ENCODE data around the gene EML1. TPM values are rescaled to one million over a fixed set of nuclear protein-coding genes. Genes with fewer than 3 reads are reported as not detected.

The EML1 gene
- total RNA-seq, 1 donor from 2014 or later = 0.39 TPM

- intact Hi-C loops (cut with micrococcal nuclease) = no loop called here
These were observed 168.8 kb downstream of the EML1 start for GRCh38 chr14:99961826-99962518.

- intact Hi-C loops (cut with micrococcal nuclease) = no loop called here
These were observed 171.8 kb downstream of the EML1 start for GRCh38 chr14:99964979-99965378.

DNA sequence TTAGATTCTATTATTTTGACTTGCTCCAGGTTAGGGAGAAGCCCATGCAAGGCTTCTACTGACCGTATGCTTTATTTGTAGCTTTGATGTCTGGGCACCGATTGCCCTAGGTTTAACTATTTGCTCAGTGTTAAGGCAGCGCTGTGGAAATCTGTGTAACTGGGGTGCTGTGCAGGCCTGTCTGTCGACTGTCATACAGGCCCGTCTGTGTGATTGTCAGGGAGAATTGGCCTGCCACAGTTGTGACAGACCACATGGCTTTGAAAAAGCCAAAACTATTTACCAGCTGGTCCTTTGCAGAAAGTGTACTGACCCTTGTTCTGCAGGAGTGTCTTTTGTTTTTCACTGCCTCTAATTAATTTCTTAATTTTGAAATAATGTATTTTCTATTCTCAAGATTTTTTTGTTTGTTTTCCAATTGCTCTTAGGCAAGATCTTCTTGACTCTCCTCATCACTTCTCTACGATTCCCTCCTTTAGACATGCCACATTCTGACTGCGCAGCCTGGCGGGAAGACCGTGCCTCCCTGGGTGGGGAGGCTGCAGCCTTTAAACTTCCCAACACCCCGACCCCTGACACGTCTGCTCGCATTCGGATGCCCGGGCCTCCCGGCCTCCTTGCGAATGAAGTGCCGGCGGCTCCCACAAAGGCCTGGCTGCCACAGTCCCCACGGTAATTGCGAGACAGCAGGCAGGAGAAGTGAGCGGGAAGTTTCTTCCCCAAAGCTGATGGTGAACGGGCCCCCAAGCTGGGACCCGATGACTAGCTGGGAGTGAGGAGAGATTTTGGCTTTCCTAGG is 173.0 kb downstream of the EML1 start:
- intact Hi-C loops (cut with micrococcal nuclease) = no loop called here

- intact Hi-C loops (cut with micrococcal nuclease) = no loop called here
These were observed 173.7 kb downstream of the EML1 start for GRCh38 chr14:99966912-99967311.

GRCh38 chr14:99968191-99968920 is 175.1 kb downstream of the EML1 start:
- intact Hi-C loops (cut with micrococcal nuclease) = no loop called here

DNA sequence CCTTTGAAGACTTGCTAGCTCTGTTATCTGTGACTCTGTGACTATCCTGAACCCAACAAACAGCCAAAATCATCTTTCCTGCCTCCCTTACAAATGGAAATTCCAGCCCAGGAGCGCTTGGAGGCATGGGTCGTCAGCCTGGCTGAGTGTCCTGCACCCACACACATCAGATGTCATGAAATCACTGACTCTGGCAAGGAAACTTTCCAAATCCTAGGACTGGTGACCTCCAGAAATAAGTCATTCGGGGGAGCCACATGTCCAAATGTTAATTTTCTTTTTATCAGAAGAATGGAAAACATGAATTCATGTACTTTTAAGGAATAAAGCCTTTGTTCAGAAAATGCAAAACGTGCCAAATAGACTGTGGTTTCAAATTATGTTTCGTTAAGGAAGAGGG is 175.7 kb downstream of the EML1 start:
- intact Hi-C loops (cut with micrococcal nuclease) = no loop called here

- intact Hi-C loops (cut with micrococcal nuclease) = loop anchor here (2.0 kb wide), 1 partner anchor 99 kb away; no protein-coding TSS in a partner anchor
These were observed 176.6 kb downstream of the EML1 start for GRCh38 chr14:99969673-99970322.

- intact Hi-C loops (cut with micrococcal nuclease) = loop anchor here (1.0 to 2.0 kb wide), 2 partner anchors 97 to 243 kb away; no protein-coding TSS in a partner anchor
These were observed 178.1 kb downstream of the EML1 start for GRCh38 chr14:99971087-99971940.

- intact Hi-C loops (cut with micrococcal nuclease) = loop anchor here (1.0 to 2.0 kb wide), 2 partner anchors 97 to 242 kb away; no protein-coding TSS in a partner anchor
These were observed 178.9 kb downstream of the EML1 start for GRCh38 chr14:99971941-99972747.

DNA sequence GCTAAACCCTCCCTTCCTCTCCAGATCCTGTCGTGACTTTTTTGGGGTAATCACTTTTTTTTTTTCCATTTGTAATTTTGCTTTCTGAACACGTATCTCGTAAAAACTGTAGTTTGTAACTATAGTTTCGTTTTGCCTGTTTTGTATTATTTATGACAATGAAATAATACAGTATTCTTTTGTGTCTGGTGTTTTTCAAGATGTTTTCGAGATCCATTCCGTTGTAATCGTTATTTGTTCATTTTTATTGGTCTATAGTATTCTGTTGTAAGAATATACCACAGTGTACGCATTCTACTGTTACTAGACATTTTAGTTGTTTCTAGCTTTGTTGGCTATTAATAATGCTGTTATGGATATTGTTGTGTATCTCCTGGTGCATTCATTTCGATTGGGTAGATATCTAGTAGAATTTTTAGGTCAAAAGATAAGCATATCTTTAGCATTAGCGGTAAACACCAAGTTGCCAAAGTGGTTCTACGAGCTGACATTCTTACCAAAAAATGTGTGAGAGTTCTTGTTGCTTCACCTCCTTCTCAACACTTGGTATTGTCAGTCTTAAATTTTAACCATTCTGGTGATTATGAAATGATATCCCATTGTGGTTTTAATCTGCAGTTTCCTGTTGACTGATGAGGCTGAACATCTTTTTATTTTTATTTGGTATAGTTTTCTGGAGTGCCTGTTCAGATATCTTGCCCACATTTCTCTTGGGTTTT is 179.7 kb downstream of the EML1 start:
- intact Hi-C loops (cut with micrococcal nuclease) = no loop called here

GRCh38 chr14:99975190-99975589 is 182.0 kb downstream of the EML1 start:
- intact Hi-C loops (cut with micrococcal nuclease) = no loop called here

DNA sequence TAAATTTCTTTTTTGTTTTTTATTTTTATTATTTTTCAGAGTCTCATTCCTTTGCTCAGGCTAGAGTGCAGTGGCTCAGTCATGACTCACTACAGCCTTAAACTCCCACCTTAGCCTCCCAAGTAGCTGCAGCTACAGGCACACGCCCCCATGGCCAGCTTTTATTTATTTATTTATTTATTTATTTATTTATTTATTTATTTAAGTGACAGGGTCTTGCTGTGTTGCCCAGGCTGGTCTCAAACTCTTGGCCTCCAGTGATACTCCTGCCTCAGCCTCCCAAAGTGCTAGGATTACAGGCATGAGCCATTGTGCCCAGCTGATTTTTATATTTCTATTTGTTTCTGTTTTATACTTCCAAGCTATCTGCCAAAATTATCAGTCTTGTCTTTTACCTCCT is 182.8 kb downstream of the EML1 start:
- intact Hi-C loops (cut with micrococcal nuclease) = no loop called here

DNA sequence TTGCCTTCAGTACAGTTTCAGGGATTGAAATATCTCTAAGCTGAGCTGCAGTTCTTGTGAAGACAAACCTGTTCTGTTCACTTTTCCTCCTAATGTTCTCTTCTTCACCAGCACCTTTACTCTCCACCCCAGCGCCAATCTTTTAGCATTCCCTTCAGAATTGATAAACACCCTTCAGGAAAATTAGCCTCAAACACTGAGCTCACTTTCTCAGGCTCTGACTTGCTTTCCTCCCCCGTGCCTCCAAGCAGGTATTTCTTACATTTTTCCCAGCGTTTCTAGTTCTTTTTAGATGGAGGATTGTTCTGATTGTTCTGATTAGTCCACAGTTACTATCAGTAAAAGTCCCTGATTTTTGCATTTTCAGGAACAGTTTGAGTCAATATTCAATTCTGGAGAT is 183.5 kb downstream of the EML1 start:
- intact Hi-C loops (cut with micrococcal nuclease) = no loop called here

GRCh38 chr14:99980299-99980698 is 187.1 kb downstream of the EML1 start:
- intact Hi-C loops (cut with micrococcal nuclease) = no loop called here

DNA sequence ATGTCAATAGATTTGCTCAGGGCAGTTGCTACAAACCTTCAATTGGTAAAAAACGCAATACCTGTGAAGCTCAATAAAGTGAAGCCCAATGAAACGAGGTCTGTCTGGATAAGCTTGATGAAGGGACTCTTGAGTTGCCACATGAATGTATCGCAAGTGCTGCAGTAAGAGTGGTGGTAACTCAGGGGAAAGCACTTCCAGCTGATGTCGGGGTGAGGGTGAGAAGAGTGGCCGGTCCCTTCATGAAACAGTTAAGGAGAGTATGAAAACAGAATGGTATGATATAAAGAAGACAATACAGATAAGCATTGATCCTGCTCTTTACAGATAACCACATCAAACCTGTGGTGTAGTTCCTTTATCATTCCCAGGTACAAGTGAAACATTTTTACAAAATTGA is 188.6 kb downstream of the EML1 start:
- intact Hi-C loops (cut with micrococcal nuclease) = loop anchor here (1.0 to 2.0 kb wide), 4 partner anchors 43 to 394 kb away; partner anchors contain the start of gene WDR25

DNA sequence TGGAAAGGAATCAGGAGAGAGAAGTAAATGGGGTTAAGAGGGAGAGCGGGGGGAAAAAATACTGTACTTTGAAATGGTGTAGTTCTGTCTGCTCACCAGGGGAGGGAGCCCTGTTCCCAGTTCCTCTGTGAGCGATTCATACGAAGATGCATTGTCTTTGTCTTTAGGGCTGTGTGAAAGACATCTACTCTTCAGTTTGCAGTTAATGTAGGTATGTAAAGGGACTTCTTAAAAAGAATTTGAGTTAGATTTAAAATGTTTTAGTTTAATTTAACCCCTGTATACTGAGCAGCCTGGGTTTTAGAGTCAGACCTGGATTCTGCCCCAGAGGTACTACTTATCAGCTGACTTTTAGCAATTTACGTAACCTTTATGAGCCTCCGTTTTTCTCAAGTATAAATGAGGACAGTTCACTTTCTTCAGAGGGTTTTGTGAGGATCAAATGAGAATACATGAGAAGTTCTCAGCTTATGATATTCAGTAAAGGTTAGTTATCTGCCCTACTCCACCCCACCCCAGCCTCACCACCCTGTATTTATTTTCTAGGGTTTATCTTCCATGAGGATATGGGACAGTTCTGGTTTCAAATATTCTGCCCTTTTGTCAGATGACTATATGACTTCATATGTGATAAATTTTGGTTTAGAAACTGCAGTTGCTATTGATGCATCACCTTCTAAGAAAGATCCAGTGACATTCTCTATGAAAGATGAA is 189.5 kb downstream of the EML1 start:
- intact Hi-C loops (cut with micrococcal nuclease) = loop anchor here (1.0 to 2.0 kb wide), 4 partner anchors 42 to 394 kb away; partner anchors contain the start of gene WDR25

DNA sequence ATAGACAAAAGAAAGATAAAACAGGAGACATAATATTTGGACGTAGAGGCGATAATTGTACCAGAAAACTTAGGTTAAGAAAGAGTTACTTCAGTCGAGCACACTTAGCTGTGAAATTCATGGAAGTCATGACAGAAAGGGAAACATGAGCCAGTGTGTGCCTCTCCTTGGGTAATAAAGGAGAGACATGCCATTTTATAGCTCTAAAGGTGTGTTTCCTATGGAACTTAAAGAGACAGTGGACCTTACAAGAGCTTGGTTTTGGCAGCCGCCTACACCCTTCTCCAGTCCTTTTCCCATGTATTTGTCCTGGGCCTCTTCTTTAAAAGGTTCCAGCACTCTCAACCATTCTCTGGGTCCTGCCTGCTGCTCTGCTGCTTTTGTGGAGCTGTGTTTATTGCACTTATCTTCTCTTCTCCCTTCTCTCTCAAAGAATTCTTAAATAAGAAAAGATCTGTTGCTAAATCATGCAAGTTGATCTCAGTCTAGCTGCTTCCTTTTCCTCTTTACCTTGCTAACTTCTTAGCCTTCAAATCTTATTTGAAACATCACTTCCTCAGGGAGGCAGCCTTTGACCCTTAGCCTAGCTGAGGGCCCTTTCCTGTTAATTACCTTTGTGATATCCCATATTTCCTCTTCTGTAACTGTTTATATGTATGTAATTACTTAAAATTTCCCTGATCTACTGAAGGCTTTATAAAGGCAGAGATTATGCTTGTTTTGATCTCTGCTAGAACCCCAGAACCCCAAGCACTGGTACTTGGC is 190.2 kb downstream of the EML1 start:
- intact Hi-C loops (cut with micrococcal nuclease) = loop anchor here (2.0 kb wide), 1 partner anchor 41 kb away; no protein-coding TSS in a partner anchor
